ENCODE data around the gene EPB41.

Gene EPB41

DNA sequence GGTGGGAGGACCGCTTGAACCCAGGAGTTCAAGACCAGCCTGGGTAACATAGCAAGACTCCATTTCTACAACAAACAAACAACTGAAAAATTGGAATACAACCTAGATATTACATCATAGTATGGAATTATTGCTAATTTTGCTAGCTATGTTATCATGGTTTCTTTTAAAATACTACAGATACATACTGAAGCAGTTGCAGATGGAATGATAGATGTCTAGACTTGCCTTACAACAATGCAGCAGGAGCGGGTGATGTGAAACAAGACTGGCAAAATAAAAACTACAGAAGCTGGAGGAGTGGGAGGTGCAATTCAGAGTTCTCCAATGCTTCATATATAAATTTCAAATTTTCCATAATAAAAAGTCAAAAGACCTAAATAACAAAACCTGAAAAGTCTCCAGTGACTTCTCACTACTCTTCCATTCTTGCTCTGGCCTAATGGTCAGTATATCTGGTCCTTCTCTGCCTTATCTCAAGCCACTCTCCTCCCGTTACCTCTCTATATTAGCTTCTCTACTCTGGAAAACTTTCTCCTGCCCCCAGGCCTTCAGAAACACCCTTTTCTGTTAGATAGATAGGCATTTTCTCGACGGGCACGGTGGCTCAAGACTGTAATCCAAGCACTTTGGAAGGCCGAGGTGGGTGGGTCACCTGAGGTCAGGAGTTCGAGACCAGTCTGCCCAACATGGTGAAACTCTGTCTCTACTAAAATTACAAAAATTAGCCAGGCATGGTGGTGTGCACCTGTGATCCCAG, 237.9 kb downstream of the EPB41 start:
- H3K4me2 ChIP-seq: no peak overlapping the region
- no peaks in the 10 kb centered on the region for H3K27me3 ChIP-seq (ENCODE audit: insufficient read depth, low read depth)
- TF ChIP-seq, protein P1, sequence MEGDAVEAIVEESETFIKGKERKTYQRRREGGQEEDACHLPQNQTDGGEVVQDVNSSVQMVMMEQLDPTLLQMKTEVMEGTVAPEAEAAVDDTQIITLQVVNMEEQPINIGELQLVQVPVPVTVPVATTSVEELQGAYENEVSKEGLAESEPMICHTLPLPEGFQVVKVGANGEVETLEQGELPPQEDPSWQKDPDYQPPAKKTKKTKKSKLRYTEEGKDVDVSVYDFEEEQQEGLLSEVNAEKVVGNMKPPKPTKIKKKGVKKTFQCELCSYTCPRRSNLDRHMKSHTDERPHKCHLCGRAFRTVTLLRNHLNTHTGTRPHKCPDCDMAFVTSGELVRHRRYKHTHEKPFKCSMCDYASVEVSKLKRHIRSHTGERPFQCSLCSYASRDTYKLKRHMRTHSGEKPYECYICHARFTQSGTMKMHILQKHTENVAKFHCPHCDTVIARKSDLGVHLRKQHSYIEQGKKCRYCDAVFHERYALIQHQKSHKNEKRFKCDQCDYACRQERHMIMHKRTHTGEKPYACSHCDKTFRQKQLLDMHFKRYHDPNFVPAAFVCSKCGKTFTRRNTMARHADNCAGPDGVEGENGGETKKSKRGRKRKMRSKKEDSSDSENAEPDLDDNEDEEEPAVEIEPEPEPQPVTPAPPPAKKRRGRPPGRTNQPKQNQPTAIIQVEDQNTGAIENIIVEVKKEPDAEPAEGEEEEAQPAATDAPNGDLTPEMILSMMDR (conservative IDR thresholded peaks at IDR 0.05; ENCODE audit: low read depth, low read length): no peak
- no peaks in the 10 kb centered on the region for H3K4me1 ChIP-seq (ENCODE audit: low read depth, poor library complexity, severe bottlenecking)
- H2AFZ ChIP-seq (ENCODE audit: low read depth): no peak overlapping the region
- no peak overlapping the region for H3K27ac ChIP-seq
- peaks cover 9% of the 10 kb centered on the region; the same call in 1 of the 2 replicates for H3K79me2 ChIP-seq (ENCODE audit: insufficient read depth, low read depth)
- no peak overlapping the region for H3K9ac ChIP-seq
- no peaks in the 10 kb centered on the region for H4K20me1 ChIP-seq (ENCODE audit: insufficient read depth)
- H3K4me3 ChIP-seq (IDR thresholded peaks at IDR 0.05; ENCODE audit: insufficient read depth, low read depth, low read length): no peak overlapping the region
- peaks cover 34% of the 10 kb centered on the region; the same call in 1 of the 2 replicates for H3K36me3 ChIP-seq (ENCODE audit: insufficient read depth)

DNA sequence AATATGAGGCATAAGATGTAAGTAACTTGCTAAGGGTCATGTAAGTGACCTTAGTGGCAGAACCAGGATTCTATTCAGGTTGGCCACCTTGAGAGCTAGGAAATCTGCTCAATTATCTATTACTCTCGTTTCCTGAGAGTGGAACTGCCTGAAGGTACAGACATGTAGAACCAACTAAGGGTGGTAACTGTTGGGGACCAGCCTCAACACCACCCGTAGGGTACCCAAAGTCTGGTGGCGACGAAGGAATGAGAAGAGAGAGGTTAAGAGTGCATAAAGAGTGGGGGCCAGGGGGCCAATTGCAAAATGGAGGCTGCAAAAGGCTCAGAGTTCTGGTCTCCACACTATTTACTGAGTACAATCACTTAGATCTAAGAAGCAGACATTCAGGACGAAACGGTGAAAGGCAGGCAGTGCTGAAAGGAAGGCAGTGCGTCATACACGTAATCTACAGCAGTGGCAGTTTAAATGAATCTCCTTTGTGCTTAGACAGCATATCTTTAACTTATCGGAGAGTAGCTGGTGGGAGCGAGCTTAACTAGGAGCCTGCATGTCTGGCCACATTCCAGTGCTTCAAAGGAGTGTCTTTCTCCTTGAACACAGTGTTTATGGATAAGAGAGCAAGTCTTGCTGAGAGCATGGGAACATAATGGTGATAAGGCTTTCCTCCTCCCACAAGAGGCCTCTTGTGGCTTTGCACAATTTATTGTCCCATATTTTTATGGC, 242.3 kb downstream of the EPB41 start:
- Histone ChIP-seq H3K27ac (no peak overlapping the region), H3K27me3 (ENCODE audit: insufficient read depth, low read depth) (no peaks in the 10 kb centered on the region), H3K9ac (no peak overlapping the region), H3K36me3 (ENCODE audit: insufficient read depth) (peaks cover 9% of the 10 kb centered on the region; the same call in 1 of the 2 replicates), H2AFZ (ENCODE audit: low read depth) (no peak overlapping the region), H3K79me2 (ENCODE audit: insufficient read depth, low read depth) (peaks cover 23% of the 10 kb centered on the region; the same call in 1 of the 2 replicates), H3K4me1 (ENCODE audit: low read depth, poor library complexity, severe bottlenecking) (no peaks in the 10 kb centered on the region), H3K4me2 (no peak overlapping the region), H3K4me3 (IDR thresholded peaks at IDR 0.05; ENCODE audit: insufficient read depth, low read depth, low read length) (no peak overlapping the region), H4K20me1 (ENCODE audit: insufficient read depth) (peaks cover 6% of the 10 kb centered on the region; the same call in 1 of the 2 replicates)
- TF ChIP-seq, protein P1 (conservative IDR thresholded peaks at IDR 0.05; ENCODE audit: low read depth, low read length): no peak

DNA sequence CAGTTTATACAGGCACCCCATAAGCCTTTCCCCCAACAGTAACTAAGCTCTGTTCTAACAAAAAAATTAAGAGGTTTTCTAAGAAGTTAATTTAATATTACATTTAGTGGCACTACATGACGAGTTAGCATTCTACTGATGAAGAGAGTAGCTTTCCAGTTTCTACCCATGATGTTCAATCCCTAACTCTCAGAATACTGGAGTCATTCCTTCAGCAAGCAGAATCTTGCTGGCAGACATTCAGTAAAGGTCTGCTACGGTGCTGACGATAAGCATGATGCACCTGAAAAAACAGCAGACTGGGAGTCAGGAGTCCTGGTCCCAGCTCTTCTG, 242.9 kb downstream of the EPB41 start:
- Histone ChIP-seq H2AFZ (ENCODE audit: low read depth) (no peak overlapping the region), H3K9ac (no peak overlapping the region), H3K4me1 (ENCODE audit: low read depth, poor library complexity, severe bottlenecking) (no peaks in the 10 kb centered on the region), H3K36me3 (ENCODE audit: insufficient read depth) (peaks cover 4% of the 10 kb centered on the region; the same call in 1 of the 2 replicates), H3K4me2 (no peak overlapping the region), H3K4me3 (IDR thresholded peaks at IDR 0.05; ENCODE audit: insufficient read depth, low read depth, low read length) (no peak overlapping the region), H3K27ac (no peak overlapping the region), H4K20me1 (ENCODE audit: insufficient read depth) (peaks cover 6% of the 10 kb centered on the region; the same call in 1 of the 2 replicates), H3K79me2 (ENCODE audit: insufficient read depth, low read depth) (peaks cover 26% of the 10 kb centered on the region; the same call in 1 of the 2 replicates), H3K27me3 (ENCODE audit: insufficient read depth, low read depth) (no peaks in the 10 kb centered on the region)
- TF ChIP-seq, protein P1 (conservative IDR thresholded peaks at IDR 0.05; ENCODE audit: low read depth, low read length): no peak

- no peaks in the 10 kb centered on the region for H3K4me1 ChIP-seq (ENCODE audit: low read depth, poor library complexity, severe bottlenecking)
- no peak overlapping the region for H3K4me3 ChIP-seq (IDR thresholded peaks at IDR 0.05; ENCODE audit: insufficient read depth, low read depth, low read length)
- no peaks in the 10 kb centered on the region; the same call in 1 of the 2 replicates for H3K36me3 ChIP-seq (ENCODE audit: insufficient read depth)
- peaks cover 47% of the 10 kb centered on the region for H3K79me2 ChIP-seq (ENCODE audit: insufficient read depth, low read depth)
- TF ChIP-seq, protein P1 (conservative IDR thresholded peaks at IDR 0.05; ENCODE audit: low read depth, low read length): no peak
- no peak overlapping the region for H3K27ac ChIP-seq
- no peak overlapping the region for H3K9ac ChIP-seq
- no peaks in the 10 kb centered on the region for H3K27me3 ChIP-seq (ENCODE audit: insufficient read depth, low read depth)
- no peak overlapping the region for H3K4me2 ChIP-seq
- H2AFZ ChIP-seq (ENCODE audit: low read depth): no peak overlapping the region
- peaks cover 17% of the 10 kb centered on the region for H4K20me1 ChIP-seq (ENCODE audit: insufficient read depth)
Observed at GRCh38 chr1:29159773-29160172, 245.4 kb downstream of the EPB41 start.

All from KMS-11 (cell line).